Measurements from ENCODE around the gene SH3RF3.

Gene SH3RF3

GRCh38 chr2:109453371-109453995, 324.5 kb downstream of the SH3RF3 start:
- no peak overlapping the region for H3K9ac ChIP-seq (ENCODE audit: low read length)
- H3K4me1 ChIP-seq (ENCODE audit: control insufficient read depth in 1 of 2, insufficient read depth in 2 of 2, low read length in 2 of 2) = peaks cover 4 to 9% of the 10 kb centered on the region in 2 experiments
- no peaks in the 10 kb centered on the region for H3K9me3 ChIP-seq (ENCODE audit: insufficient read depth, low read depth, low read length)
- DNase-seq = no peak
- H3K79me2 ChIP-seq (ENCODE audit: control insufficient read depth, insufficient read depth, low read length, poor library complexity) = no peaks in the 10 kb centered on the region
- H2BK120ac ChIP-seq (ENCODE audit: insufficient read depth, low read length, poor library complexity) = no peak overlapping the region
- no peaks in the 10 kb centered on the region for H3K36me3 ChIP-seq (ENCODE audit: control insufficient read depth in 1 of 2, insufficient read depth in 2 of 2, low read length in 2 of 2)
- no peak overlapping the region for H3K14ac ChIP-seq (ENCODE audit: low read length)
- no peaks in the 10 kb centered on the region for H3K27me3 ChIP-seq (ENCODE audit: insufficient read depth, low read length)
- H3K79me1 ChIP-seq (ENCODE audit: low read length) = no peaks in the 10 kb centered on the region
- no peak overlapping the region for H3K18ac ChIP-seq (ENCODE audit: low read length)
- H3K23ac ChIP-seq (ENCODE audit: low read length) = no peak overlapping the region
- no peak overlapping the region for H2AK5ac ChIP-seq (ENCODE audit: low read length)
- H4K12ac ChIP-seq (ENCODE audit: low read depth, low read length) = no peak overlapping the region
- no peak overlapping the region for H2BK12ac ChIP-seq (ENCODE audit: low read length)
- no peak overlapping the region for H3K27ac ChIP-seq (ENCODE audit: low read depth, low read length)
- H3K4me3 ChIP-seq (ENCODE audit: low read depth, low read length) = no peak overlapping the region
- H4K8ac ChIP-seq (ENCODE audit: low read depth, low read length) = no peak overlapping the region
- H3K4me2 ChIP-seq (ENCODE audit: low read length) = no peak overlapping the region
- no peak overlapping the region for H4K91ac ChIP-seq (ENCODE audit: low read depth, low read length)
- no CpG with 5 or more reads among the region's 15 CpGs for WGBS (ENCODE audit: extremely low coverage, insufficient coverage, insufficient read length)
- H3K4ac ChIP-seq (ENCODE audit: low read depth, low read length) = no peak overlapping the region
- no peak overlapping the region for H2BK5ac ChIP-seq (ENCODE audit: low read depth, low read length, poor library complexity)
- no peak overlapping the region for H2AFZ ChIP-seq (ENCODE audit: insufficient read depth, low read length, poor library complexity)

GRCh38 chr2:109454304-109454703, 325.3 kb downstream of the SH3RF3 start:
- Histone ChIP-seq H2BK12ac (ENCODE audit: low read length) (no peak overlapping the region), H3K23ac (ENCODE audit: low read length) (no peak overlapping the region), H2AK5ac (ENCODE audit: low read length) (no peak overlapping the region), H3K4me3 (ENCODE audit: low read depth, low read length) (no peak overlapping the region), H2AFZ (ENCODE audit: insufficient read depth, low read length, poor library complexity) (no peak overlapping the region), H3K79me1 (ENCODE audit: low read length) (no peaks in the 10 kb centered on the region), H3K18ac (ENCODE audit: low read length) (no peak overlapping the region), H2BK120ac (ENCODE audit: insufficient read depth, low read length, poor library complexity) (no peak overlapping the region), H4K91ac (ENCODE audit: low read depth, low read length) (no peak overlapping the region), H3K27ac (ENCODE audit: low read depth, low read length) (no peak overlapping the region), H3K4ac (ENCODE audit: low read depth, low read length) (no peak overlapping the region), H3K79me2 (ENCODE audit: control insufficient read depth, insufficient read depth, low read length, poor library complexity) (no peaks in the 10 kb centered on the region), H4K8ac (ENCODE audit: low read depth, low read length) (no peak overlapping the region), H3K27me3 (ENCODE audit: insufficient read depth, low read length) (no peaks in the 10 kb centered on the region), H3K36me3 (ENCODE audit: control insufficient read depth in 1 of 2, insufficient read depth in 2 of 2, low read length in 2 of 2) (no peaks in the 10 kb centered on the region), H4K12ac (ENCODE audit: low read depth, low read length) (no peak overlapping the region), H3K4me2 (ENCODE audit: low read length) (no peak overlapping the region), H3K14ac (ENCODE audit: low read length) (no peak overlapping the region), H3K9ac (ENCODE audit: low read length) (no peak overlapping the region), H2BK5ac (ENCODE audit: low read depth, low read length, poor library complexity) (no peak overlapping the region), H3K4me1 (ENCODE audit: control insufficient read depth in 1 of 2, insufficient read depth in 2 of 2, low read length in 2 of 2) (peaks cover 5 to 9% of the 10 kb centered on the region in 2 experiments), H3K9me3 (ENCODE audit: insufficient read depth, low read depth, low read length) (no peaks in the 10 kb centered on the region)
- WGBS (ENCODE audit: extremely low coverage, insufficient coverage, insufficient read length) = no CpG with 5 or more reads among the region's 6 CpGs
- no peak for DNase-seq

- H2AFZ ChIP-seq (ENCODE audit: insufficient read depth, low read length, poor library complexity) = no peak overlapping the region
- H3K27me3 ChIP-seq (ENCODE audit: insufficient read depth, low read length) = no peaks in the 10 kb centered on the region
- no peak overlapping the region for H2BK120ac ChIP-seq (ENCODE audit: insufficient read depth, low read length, poor library complexity)
- H3K4me3 ChIP-seq (ENCODE audit: low read depth, low read length) = no peak overlapping the region
- H3K9me3 ChIP-seq (ENCODE audit: insufficient read depth, low read depth, low read length) = no peaks in the 10 kb centered on the region
- H2BK5ac ChIP-seq (ENCODE audit: low read depth, low read length, poor library complexity) = no peak overlapping the region
- H3K4me2 ChIP-seq (ENCODE audit: low read length) = no peak overlapping the region
- no peak overlapping the region for H3K27ac ChIP-seq (ENCODE audit: low read depth, low read length)
- H3K23ac ChIP-seq (ENCODE audit: low read length) = no peak overlapping the region
- no peak overlapping the region for H4K8ac ChIP-seq (ENCODE audit: low read depth, low read length)
- H3K9ac ChIP-seq (ENCODE audit: low read length) = no peak overlapping the region
- H4K12ac ChIP-seq (ENCODE audit: low read depth, low read length) = no peak overlapping the region
- H3K4ac ChIP-seq (ENCODE audit: low read depth, low read length) = no peak overlapping the region
- DNase-seq = no peak
- no peaks in the 10 kb centered on the region for H3K36me3 ChIP-seq (ENCODE audit: control insufficient read depth in 1 of 2, insufficient read depth in 2 of 2, low read length in 2 of 2)
- H2AK5ac ChIP-seq (ENCODE audit: low read length) = no peak overlapping the region
- no peak overlapping the region for H3K18ac ChIP-seq (ENCODE audit: low read length)
- no peaks in the 10 kb centered on the region for H3K79me1 ChIP-seq (ENCODE audit: low read length)
- H3K79me2 ChIP-seq (ENCODE audit: control insufficient read depth, insufficient read depth, low read length, poor library complexity) = no peaks in the 10 kb centered on the region
- no peak overlapping the region for H2BK12ac ChIP-seq (ENCODE audit: low read length)
- no peak overlapping the region for H3K14ac ChIP-seq (ENCODE audit: low read length)
- H4K91ac ChIP-seq (ENCODE audit: low read depth, low read length) = no peak overlapping the region
- H3K4me1 ChIP-seq (ENCODE audit: control insufficient read depth in 1 of 2, insufficient read depth in 2 of 2, low read length in 2 of 2) = peaks cover 10 to 15% of the 10 kb centered on the region in 2 experiments
- no CpG with 5 or more reads among the region's 7 CpGs for WGBS (ENCODE audit: extremely low coverage, insufficient coverage, insufficient read length)
Observed at GRCh38 chr2:109454765-109455394, 325.9 kb downstream of the SH3RF3 start.

GRCh38 chr2:109455731-109456691, 327.0 kb downstream of the SH3RF3 start:
- Histone ChIP-seq H4K12ac (ENCODE audit: low read depth, low read length) (no peak overlapping the region), H3K36me3 (ENCODE audit: control insufficient read depth in 1 of 2, insufficient read depth in 2 of 2, low read length in 2 of 2) (no peaks in the 10 kb centered on the region)
- WGBS (ENCODE audit: extremely low coverage, insufficient coverage, insufficient read length) = no CpG with 5 or more reads among the region's 21 CpGs

More at GRCh38 chr2:109455731-109456691, 327.0 kb downstream of the SH3RF3 start:
- Histone ChIP-seq H3K23ac (ENCODE audit: low read length) (no peak overlapping the region), H3K9ac (ENCODE audit: low read length) (no peak overlapping the region), H3K4me3 (ENCODE audit: low read depth, low read length) (no peak overlapping the region), H3K9me3 (ENCODE audit: insufficient read depth, low read depth, low read length) (no peaks in the 10 kb centered on the region), H3K79me1 (ENCODE audit: low read length) (no peaks in the 10 kb centered on the region), H3K18ac (ENCODE audit: low read length) (no peak overlapping the region), H3K4me2 (ENCODE audit: low read length) (no peak overlapping the region), H3K4me1 (ENCODE audit: control insufficient read depth in 1 of 2, insufficient read depth in 2 of 2, low read length in 2 of 2) (peaks cover 10 to 15% of the 10 kb centered on the region in 2 experiments), H2BK12ac (ENCODE audit: low read length) (no peak overlapping the region), H3K4ac (ENCODE audit: low read depth, low read length) (no peak overlapping the region), H2BK5ac (ENCODE audit: low read depth, low read length, poor library complexity) (no peak overlapping the region), H3K27me3 (ENCODE audit: insufficient read depth, low read length) (no peaks in the 10 kb centered on the region), H3K79me2 (ENCODE audit: control insufficient read depth, insufficient read depth, low read length, poor library complexity) (no peaks in the 10 kb centered on the region), H2AK5ac (ENCODE audit: low read length) (no peak overlapping the region), H4K91ac (ENCODE audit: low read depth, low read length) (no peak overlapping the region), H3K27ac (ENCODE audit: low read depth, low read length) (no peak overlapping the region), H4K8ac (ENCODE audit: low read depth, low read length) (no peak overlapping the region), H2BK120ac (ENCODE audit: insufficient read depth, low read length, poor library complexity) (no peak overlapping the region), H3K14ac (ENCODE audit: low read length) (no peak overlapping the region), H2AFZ (ENCODE audit: insufficient read depth, low read length, poor library complexity) (no peak overlapping the region)
- DNase-seq = peak; percentile 83 to 87

Measured in trophoblast cell (in vitro differentiated cells and primary cell).